Myocyte (in vitro differentiated cells): ENCODE results near the gene MARK4. TPM values are rescaled to one million over a fixed set of nuclear protein-coding genes. Genes with fewer than 3 reads are reported as not detected.
A peak's percentile ranks its signal among the peaks of the same experiment; 100 is the strongest.
"Not testable (repeated sequence)": the region's sequence is repeated elsewhere in the genome, so short reads cannot be mapped to it uniquely, and the experiment has no call there.

Experiments
- DNase-seq: peaks from one replicate; pipeline ENCODE4 v3.0.0-alpha.2; 2012; ENCODE audit warnings: low read depth
- polyA plus RNA-seq: library from polyadenylated mRNA; unstranded; fragments of >200 nt; gene quantifications from one replicate; pipeline ENCODE4 v1.2.1, GENCODE V29; 2012; ENCODE audit warnings: missing spikeins
- total RNA-seq: library from RNA; depleted of rRNA; stranded (reverse); fragments of >200 nt; gene quantifications from 2 replicates; pipeline ENCODE4 v1.2.3, GENCODE V29; 2014

The MARK4 gene
- total RNA-seq, result 20.9 and 26.7 TPM in 2 replicates
- 35.5 TPM for polyA plus RNA-seq

- DNase-seq, result peak; percentile 57
These were observed at the start of gene MARK4 for GRCh38 chr19:45250832-45251451. Gene MARK4, plus strand, starts transcription at chr19:45251271. Its CDS starts 318 bp downstream, at chr19:45251589.

- no peak for DNase-seq
These were observed 48.4 kb upstream of the MARK4 start for GRCh38 chr19:45202637-45203036.

GRCh38 chr19:45205810-45206209 is 45.3 kb upstream of the MARK4 start:
- no peak for DNase-seq

DNA sequence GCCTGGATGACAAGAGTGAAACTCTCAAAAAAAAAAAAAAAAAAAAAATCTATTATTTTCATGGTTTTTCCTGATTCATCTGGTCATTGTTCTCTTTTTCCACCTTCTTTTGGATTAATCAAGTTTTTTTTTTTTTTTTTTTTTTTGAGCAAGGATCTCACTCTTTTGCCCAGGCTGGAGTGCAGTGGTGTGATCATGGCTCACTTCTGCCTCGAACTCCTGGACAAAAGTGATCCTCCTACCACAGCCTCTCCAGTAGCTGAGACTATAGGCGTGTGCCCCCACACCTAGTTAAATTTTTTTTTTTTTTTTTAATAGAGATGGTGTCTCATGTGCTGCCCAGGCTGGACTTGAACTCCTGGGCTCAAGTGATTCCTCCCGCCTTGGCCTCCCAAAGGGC is 44.7 kb upstream of the MARK4 start:
- no peak for DNase-seq

- no peak for DNase-seq
These were observed 39.2 kb upstream of the MARK4 start for GRCh38 chr19:45211751-45212381.

GRCh38 chr19:45213031-45213430 is 38.0 kb upstream of the MARK4 start:
- DNase-seq, result no peak

- no peak for DNase-seq
These were observed 35.5 kb upstream of the MARK4 start for GRCh38 chr19:45215391-45216191.

GRCh38 chr19:45216667-45217066 is 34.4 kb upstream of the MARK4 start:
- no peak for DNase-seq

GRCh38 chr19:45217193-45217956 is 33.7 kb upstream of the MARK4 start:
- DNase-seq, result no peak

- DNase-seq, result no peak
These were observed 33.1 kb upstream of the MARK4 start for GRCh38 chr19:45217957-45218334.

- DNase-seq, result no peak
These were observed 32.6 kb upstream of the MARK4 start for GRCh38 chr19:45218426-45218825.

DNA sequence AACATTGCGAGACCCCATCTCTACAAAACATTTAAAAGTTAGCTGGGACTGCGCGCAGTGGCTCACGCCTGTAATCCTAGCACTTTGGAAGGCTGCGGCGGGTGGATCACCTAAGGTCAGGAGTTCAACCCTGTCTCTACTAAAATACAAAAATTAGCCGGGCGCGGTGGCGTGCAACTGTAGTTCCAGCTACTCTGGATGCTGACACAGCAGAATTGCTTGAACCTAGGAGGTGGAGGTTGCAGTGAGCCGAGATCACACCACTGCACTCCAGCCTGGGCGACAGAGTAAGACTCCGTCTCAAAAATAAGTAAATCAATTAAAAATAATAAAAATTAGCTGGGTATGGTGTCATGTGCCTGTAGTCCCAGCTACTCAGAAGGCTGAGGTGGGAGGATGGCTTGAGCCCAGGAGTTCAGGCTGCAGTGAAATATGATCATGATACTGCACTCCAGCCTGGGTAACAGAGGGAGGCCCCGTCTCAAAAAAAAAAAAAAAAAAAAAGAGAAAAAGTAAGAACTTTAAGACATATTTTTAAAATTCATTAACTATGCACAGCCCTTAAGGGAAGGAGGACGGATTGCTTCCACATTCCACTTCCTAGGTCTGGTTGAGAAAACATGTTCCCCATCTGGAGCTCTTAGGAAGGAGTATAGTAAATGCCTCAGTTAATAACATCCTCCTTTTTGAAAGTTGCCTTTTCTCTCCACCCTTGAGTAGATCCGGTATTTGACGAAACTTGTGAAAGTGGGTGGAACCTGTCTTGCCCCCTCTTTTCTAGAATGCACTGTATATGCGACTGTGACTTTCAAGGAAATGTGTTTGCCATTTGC is 31.9 kb upstream of the MARK4 start:
- no peak for DNase-seq

DNA sequence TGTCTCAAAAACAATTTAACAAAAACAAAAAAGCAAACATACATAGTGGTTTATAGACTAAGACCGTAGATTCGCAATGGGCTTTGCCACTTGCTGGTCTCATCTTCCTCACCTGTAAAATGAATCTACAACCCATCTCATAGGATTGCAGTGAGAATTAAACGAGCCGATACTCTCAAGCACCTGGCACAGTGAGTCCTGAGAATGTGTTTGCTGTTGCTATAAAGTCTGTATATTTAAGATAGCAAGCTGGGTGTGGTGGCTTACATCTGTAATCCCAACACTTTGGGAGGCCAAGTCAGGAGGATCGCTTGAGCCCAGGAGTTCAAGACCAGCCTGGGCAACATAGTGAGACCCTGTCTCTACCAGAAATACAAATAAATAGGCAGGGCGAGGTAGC is 28.3 kb upstream of the MARK4 start:
- no peak for DNase-seq

DNA sequence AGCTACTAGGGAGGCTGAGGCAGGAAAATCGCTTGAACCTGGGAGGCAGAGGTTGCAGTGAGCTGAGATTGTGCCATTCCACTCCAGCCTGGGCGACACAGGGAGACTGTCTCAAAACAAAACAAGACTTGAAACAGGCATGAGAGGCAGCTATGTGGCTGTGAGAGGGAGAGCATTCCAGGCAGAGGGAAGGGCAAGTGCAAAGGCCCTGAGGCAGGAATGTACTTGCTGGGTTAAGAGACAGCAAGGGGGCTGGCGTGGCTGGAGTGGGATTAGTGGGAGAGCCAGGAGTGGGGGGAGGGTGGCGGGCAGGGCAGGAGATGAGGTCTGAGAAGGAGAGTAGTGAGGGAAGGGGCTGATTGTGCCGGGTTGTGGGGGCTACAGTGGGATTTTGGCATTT is 27.2 kb upstream of the MARK4 start:
- no peak for DNase-seq

DNA sequence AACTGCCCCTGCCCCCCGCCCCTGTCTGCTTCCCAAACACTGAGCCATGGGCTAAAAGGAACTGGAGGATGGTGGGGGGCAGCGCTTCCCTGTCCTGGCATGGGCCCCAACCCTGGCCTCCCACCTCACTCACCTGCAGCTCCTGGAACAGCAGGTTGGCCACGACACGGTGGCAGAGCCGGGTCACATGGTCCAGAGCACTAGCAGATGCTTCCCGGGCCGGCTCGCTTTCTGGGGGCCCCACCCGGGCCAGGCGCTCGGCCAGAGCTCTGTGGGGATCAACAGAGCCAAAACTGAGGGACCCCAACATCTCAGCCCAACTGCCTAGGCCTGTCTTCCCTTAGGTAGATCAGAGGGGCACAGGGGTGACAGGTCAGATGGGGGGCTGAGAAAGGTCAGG is 26.4 kb upstream of the MARK4 start:
- no peak for DNase-seq

DNA sequence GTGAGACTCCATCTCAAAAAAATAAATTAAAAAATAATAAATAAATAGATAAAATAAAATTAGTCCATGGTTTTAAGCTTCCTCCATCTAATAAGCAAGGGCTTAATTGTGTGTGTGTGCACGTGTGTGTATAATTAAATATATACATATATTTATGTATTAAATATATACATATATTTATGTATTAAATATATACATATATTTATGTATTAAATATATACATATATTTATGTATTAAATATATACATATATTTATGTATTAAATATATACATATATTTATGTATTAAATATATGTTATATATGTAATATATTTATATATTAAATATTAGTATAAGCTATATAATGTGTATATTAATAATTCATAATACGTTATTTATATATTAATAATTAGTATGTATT is 22.0 kb upstream of the MARK4 start:
- DNase-seq, result not testable (repeated sequence)

DNA sequence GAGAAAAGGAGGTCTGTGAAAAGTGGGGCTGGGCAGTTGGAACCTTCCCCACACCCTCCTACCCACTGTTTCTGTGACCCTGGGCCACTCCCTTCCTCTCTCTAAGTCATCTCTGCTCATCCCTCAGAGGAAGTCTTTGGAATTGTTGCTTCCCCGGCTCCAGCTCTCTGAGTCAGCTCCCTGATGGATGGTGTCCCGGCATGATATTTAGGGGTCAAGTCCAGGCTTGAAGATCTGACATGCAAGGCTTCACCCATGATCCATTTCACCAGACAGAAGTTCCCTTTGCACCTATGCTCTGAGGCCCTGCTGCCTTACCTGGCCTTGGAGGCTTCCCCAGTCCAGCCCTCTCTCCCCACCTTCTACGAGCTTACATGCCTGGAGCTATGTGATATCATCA is 19.2 kb upstream of the MARK4 start:
- DNase-seq, result no peak

DNA sequence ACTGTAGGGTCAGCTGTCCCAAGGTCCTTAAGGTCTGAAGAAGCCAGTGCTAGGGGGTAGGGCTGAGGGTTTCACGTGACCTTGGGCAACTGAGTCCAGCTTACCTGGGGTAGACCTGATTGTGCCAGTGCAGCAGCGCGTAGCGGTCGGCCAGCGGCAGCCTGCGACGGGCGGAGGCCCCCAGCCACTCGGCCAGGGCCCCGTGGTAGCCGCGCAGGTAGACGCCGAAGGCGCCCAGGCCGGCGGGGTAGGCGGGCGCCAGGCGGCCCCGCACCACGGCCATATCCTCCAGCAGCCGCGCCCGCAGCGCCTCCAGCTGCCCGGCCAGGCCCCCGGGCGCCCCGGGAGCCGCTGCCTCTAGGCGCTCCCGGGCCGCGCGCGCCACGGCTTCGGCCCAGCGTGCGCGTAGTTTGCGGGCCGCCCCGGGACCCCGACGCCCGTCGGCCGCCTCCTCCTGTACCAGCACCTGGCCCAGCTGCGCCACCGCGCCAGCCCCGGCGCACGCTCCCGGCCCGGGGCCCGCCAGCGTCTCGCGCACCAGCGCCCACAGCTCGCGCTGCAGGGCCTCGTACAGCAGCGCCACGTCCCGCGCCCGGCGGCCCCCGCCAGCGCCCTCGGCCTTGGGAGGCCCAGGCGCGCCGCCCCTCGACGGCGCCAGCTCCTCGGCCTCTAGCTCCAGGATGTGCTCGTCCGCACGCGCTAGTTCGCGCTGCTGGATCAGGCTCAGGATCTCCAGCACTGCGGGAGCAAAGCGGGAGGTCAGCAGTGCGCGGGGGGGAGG is 16.8 kb upstream of the MARK4 start:
- DNase-seq, result no peak

DNA sequence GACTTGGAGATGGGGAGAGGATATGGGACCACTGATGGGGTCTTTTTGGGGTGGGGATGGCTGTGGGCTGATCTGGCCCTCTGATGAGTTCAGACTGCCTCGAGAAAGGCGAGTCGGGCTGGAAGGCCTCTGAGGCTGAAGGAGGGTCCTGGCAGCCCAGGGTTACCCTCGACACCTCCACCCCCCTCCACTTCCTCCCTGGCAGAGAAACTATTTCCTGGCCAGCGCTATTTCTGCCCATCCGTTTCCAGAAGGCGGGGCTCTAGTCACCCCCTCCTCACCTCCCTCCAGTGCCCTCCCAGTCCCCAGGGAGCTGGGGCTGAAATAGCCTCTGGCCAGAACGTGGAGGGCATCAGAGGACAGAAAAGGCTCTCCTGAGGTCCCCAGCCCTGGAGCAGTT is 15.6 kb upstream of the MARK4 start:
- DNase-seq, result no peak

- DNase-seq, result no peak
These were observed 12.5 kb upstream of the MARK4 start for GRCh38 chr19:45238556-45238955.
